ENCODE results near the gene CABLES1.

Gene CABLES1

GRCh38 chr18:23207191-23207955, 72.1 kb downstream of the CABLES1 start (continued):
- TF ChIP-seq SALL2 (tag by site-specific recombination; IDR thresholded peaks at IDR 0.05; ENCODE audit: borderline replicate concordance) (no peak), ZBTB17 (tag by site-specific recombination; IDR thresholded peaks at IDR 0.05) (no peak), ZNF600 (tag by site-specific recombination; IDR thresholded peaks at IDR 0.05) (no peak), ZNF114 (tag by site-specific recombination; IDR thresholded peaks at IDR 0.05) (no peak), MZF1 (tag by site-specific recombination; IDR thresholded peaks at IDR 0.05; ENCODE audit: borderline replicate concordance) (no peak), ZNF398 (tag by site-specific recombination; IDR thresholded peaks at IDR 0.05) (no peak)

- Histone ChIP-seq H3K36me3 (ENCODE audit: control insufficient read depth in 2 of 2, insufficient read depth in 1 of 2, low read length in 2 of 2) (peaks cover 0 to 26% of the 10 kb centered on the region in 2 experiments; a peak in 1 of 3 replicates), H3K27ac (ENCODE audit: extremely low read depth, low read depth, low read length) (no peak overlapping the region), H3K4me1 (ENCODE audit: control insufficient read depth, insufficient read depth, low read length) (no peaks in the 10 kb centered on the region), H3K9me3 (ENCODE audit: control insufficient read depth, insufficient read depth, low read depth, low read length) (no peaks in the 10 kb centered on the region), H3K4me3 (ENCODE audit: low read depth, low read length) (no peak overlapping the region)
- TF ChIP-seq ZNF433 (tag by site-specific recombination; IDR thresholded peaks at IDR 0.05; ENCODE audit: low read depth) (no peak), ZBTB8A (tag by site-specific recombination; IDR thresholded peaks at IDR 0.05) (no peak), ZNF121 (tag by site-specific recombination; IDR thresholded peaks at IDR 0.05) (no peak)
- CTCF ChIA-PET = interaction anchor here (0.6 to 3.0 kb wide), 17 partner anchors 9 to 1619 kb away, joined by 3 to 21 read pairs (median 4); no protein-coding TSS in a partner anchor
- POLR2A ChIA-PET = no interaction called here
Measured at GRCh38 chr18:23207994-23208393, 72.7 kb downstream of the CABLES1 start.

DNA sequence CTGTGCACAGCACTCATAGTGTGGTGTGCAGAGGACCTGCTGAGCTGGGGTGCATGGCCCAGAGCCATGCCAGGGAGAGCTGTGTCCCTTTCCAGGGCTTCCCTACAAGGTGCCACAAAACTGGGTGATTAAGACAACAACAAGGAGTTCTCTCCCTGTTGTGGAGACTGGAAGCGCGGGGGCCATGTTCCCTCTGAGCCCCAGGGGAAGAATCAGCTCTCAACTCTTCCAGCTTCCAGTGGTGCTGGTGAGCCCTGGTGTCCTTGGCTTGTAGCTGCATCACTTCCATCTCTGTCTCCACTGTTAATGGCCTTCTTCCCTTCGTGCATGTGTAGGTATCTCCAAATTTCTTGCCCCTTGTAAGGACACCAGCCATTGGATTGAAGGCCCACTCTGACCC, 73.3 kb downstream of the CABLES1 start:
- Histone ChIP-seq H3K27ac (ENCODE audit: extremely low read depth, low read depth, low read length) (no peak overlapping the region), H3K4me3 (ENCODE audit: low read depth, low read length) (no peak overlapping the region), H3K36me3 (ENCODE audit: control insufficient read depth in 2 of 2, insufficient read depth in 1 of 2, low read length in 2 of 2) (peaks cover 0 to 26% of the 10 kb centered on the region in 2 experiments; a peak in 1 of 3 replicates), H3K4me1 (ENCODE audit: control insufficient read depth, insufficient read depth, low read length) (no peaks in the 10 kb centered on the region), H3K9me3 (ENCODE audit: control insufficient read depth, insufficient read depth, low read depth, low read length) (no peaks in the 10 kb centered on the region)
- TF ChIP-seq ZNF280D (tag by site-specific recombination; IDR thresholded peaks at IDR 0.05) (peak; percentile 26; the same call in 1 of the 2 replicates), ZNF311 (tag by site-specific recombination; IDR thresholded peaks at IDR 0.05; ENCODE audit: borderline replicate concordance) (no peak)
- POLR2A ChIA-PET = no interaction called here
- CTCF ChIA-PET = interaction anchor here (0.5 to 3.0 kb wide), 8 partner anchors 9 to 306 kb away, joined by 3 to 21 read pairs (median 5); no protein-coding TSS in a partner anchor

- no peaks in the 10 kb centered on the region for H3K4me1 ChIP-seq (ENCODE audit: control insufficient read depth, insufficient read depth, low read length)
- ChIA-PET POLR2A (no interaction called here), CTCF (interaction anchor here (0.5 kb wide), 1 partner anchor 306 kb away, joined by 3 read pairs; no protein-coding TSS in a partner anchor)
- peaks cover 0 to 26% of the 10 kb centered on the region in 2 experiments; a peak in 1 of 3 replicates for H3K36me3 ChIP-seq (ENCODE audit: control insufficient read depth in 2 of 2, insufficient read depth in 1 of 2, low read length in 2 of 2)
- no peak overlapping the region for H3K27ac ChIP-seq (ENCODE audit: extremely low read depth, low read depth, low read length)
- no peaks in the 10 kb centered on the region for H3K9me3 ChIP-seq (ENCODE audit: control insufficient read depth, insufficient read depth, low read depth, low read length)
- no peak overlapping the region for H3K4me3 ChIP-seq (ENCODE audit: low read depth, low read length)
- TF ChIP-seq ZNF548 (tag by site-specific recombination; IDR thresholded peaks at IDR 0.05) (no peak), GLI2 (tag by site-specific recombination; IDR thresholded peaks at IDR 0.05; ENCODE audit: borderline replicate concordance, low read depth) (no peak), ZBTB7A (tag by site-specific recombination; IDR thresholded peaks at IDR 0.05; ENCODE audit: low read depth) (no peak), ZSCAN30 (tag by site-specific recombination; IDR thresholded peaks at IDR 0.05) (no peak), REPIN1 (tag by site-specific recombination; IDR thresholded peaks at IDR 0.05; ENCODE audit: low read depth) (no peak), GLIS1 (tag by site-specific recombination; IDR thresholded peaks at IDR 0.05) (no peak), ZBTB44 (tag by site-specific recombination; IDR thresholded peaks at IDR 0.05) (no peak), ZNF639 (tag by site-specific recombination; IDR thresholded peaks at IDR 0.05) (no peak), ZBTB17 (tag by site-specific recombination; IDR thresholded peaks at IDR 0.05) (no peak)
Measured at GRCh38 chr18:23209031-23209430, 73.7 kb downstream of the CABLES1 start.
